ENCODE measurements around the gene PRKCQ.

PRKCQ gene

DNA sequence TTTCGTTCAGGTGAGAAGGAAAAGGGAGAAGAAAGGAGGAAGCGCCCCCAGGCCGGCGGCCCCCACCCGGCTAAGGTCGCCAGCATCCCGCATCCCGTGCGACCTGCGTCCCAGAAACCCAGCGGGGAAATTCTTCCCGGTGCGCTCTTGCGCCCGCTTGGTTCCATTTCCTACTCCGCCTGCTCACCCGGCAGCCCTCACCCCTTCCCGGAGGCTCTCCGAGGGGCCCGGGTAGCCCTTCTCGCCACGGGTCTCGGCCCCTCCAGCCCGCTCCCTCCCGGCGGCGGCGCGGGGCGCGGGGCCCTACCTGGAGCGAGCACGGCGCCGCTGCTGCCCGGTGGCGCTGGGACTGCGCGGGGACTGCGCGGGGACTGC lies at the start of gene PRKCQ:
Gene PRKCQ, minus strand, starts transcription at position 373 of the 375 bp plus-strand sequence. CDS start 65,141 bp downstream, outside the sequence.
- no peak for DNase-seq (ENCODE audit: low spot score)

DNA sequence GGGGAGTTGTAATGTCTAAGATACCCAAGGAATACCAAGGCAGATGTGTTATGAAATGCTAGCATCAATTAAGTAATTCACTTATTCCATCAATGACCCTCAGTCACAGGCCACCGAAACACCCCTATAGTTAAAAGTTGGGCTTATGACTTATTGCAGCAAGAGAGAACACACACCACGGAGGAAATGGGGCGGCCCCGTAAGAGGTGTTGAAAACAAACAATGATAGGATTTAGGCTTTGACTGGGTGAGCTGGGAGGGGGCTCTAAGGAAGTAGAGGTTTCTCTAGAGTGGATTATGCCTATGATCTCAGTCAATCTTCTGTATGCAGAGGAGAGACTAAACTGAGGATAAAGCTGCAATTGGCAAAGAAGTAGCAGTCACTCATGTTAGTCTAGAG lies 45.4 kb upstream of the PRKCQ start:
- no peak for DNase-seq (ENCODE audit: low spot score)

DNA sequence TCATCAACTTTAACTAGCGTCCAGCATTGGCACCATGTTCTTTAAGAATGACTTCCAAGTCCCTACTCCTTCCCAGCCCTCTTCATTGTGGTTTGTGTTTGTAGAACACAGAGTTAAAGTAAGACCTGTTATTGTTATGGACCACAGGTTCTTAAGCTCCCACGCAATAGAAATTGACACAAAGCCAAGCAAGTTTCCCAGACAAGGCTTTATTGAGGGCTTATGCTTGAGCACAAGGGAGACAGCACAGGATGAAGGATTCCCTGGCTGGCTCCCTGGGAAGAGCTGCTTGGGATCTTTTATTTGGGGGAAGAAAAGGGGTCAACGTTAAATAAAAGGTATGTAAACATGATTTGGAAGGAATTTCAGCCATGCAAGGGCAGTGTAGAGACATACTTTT lies 44.3 kb upstream of the PRKCQ start:
- DNase-seq (ENCODE audit: low spot score), result no peak

DNA sequence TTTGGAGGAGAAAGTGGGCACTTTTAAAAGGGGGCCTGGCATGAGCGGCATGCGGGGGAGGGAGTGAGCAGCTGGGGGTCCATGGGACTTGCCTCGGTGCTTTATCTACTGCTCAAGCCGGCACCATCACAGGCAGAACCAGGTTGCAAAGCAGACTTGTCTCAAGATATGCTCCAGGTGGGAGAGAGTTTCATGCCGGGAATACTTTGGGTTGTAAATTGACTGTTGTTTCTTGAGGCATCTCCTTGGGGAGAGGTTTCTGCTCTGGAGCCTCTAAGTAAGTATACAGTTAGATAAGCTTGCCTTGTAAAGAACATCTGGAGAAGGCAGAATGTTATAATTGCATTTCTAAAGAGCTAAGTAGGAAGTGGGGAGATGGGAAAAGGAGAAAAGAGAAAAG lies 42.8 kb upstream of the PRKCQ start:
- no peak for DNase-seq (ENCODE audit: low spot score)

DNA sequence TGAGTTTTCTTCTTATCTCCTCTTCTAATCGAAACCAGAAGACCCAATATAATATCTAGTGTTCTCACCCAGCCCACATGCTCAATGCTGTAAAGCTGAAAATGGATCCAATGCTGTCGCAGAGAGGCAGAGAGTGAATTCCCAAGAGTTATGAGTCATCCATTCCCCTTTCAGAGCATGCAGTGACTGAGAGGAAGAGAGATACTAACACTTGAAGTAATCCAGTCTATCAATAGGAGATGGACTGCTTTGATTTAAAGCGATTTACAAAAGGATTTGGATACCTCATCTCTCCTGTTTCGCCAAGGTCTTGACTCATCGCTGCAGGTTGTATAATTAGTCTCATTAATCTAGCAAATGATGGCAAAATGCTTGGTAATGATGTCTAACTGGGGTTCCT lies 41.5 kb upstream of the PRKCQ start:
- no peak for DNase-seq (ENCODE audit: low spot score)

DNA sequence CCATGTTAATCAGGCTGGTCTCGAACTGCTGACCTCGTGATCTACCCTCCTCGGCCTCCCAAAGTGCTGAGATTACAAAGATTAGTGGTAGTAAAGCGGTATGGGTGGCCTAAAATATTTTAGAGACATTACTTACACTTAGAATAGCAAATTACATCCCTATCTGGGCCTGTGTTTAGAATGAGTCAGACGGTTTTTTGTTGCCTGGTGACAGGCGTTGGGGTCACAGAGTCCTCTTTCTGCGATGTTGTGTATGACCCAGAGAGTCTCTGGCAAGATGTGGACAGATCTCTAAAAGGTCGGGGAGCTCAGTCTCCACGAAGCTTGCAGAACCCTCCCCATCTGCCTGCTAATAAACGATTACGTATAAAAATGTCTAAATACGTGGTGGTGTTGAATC lies 39.6 kb upstream of the PRKCQ start:
- DNase-seq (ENCODE audit: low spot score), result no peak

DNA sequence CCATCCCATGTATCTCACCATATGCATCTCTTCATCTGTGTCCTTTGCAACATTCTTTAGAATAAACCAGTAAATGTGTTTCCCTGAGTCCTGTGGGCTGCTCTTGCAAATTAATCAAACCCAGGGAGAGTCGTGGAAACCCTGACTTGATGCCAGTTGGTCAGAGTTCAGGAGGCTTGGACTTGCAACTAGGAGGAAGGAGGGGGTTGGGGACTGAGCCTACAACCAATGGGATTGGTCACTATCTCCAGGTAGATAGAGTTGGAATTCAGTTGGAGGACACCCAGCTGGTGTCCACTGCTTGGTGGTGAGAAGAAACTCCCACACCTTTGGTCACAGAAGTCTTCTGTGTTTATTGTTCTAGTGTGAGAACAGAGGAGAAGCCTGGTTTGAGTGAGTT lies 38.3 kb upstream of the PRKCQ start:
- DNase-seq (ENCODE audit: low spot score), result no peak

DNA sequence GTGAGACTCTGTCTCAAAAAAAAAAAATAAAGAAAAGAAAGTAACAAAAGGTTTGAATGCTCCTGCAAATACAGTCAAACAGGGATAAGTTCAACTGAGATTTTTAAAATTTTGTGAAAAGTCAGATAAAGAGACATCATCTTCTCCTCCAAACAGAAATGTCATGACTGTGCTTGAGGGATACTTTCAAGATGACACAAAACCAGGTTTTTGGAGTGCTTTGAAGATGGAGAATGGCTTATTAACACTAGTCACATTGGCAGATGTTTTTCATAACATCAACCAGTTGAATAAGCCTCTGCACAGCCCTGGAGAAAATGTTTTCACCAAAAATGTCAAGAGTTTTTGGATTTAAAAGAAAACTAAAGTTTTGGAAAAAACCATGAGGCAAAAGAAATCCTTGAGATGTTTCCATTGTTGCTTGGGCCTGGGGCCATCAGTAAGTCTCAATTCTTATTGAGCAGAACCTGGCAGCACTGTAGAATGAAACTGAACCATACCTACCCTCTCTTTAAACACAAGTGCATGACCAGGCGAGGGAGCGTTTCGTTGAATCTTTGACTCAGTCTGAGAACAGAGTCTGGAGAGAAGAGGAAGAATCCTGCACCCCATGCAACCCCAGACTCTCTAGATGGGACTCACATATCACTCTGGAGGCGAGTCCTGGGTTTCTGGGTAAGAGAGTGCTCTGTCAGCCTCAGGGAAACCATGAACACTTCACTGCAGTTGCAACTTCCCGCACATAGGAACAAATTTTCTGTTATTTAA lies 37.4 kb upstream of the PRKCQ start:
- no peak for DNase-seq (ENCODE audit: low spot score)

DNA sequence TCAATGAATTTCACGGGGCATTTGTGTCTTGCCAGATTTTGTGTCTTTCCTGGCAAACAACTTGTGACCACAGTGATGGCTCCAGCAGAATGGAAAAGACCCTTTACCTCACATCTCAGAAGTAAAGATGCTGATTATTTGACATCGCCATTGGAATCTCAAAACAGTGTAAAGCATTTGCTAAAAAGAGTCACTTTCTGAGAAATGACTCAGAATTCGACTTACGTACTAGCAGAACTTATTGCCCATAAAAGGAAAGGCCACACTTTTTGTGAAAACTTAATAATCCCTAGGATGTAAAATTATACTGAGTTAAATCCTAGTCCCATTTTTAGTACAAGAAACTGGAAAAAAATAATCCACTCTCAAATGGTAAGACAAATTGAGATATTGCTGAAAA lies 35.9 kb upstream of the PRKCQ start:
- DNase-seq (ENCODE audit: low spot score), result no peak

DNA sequence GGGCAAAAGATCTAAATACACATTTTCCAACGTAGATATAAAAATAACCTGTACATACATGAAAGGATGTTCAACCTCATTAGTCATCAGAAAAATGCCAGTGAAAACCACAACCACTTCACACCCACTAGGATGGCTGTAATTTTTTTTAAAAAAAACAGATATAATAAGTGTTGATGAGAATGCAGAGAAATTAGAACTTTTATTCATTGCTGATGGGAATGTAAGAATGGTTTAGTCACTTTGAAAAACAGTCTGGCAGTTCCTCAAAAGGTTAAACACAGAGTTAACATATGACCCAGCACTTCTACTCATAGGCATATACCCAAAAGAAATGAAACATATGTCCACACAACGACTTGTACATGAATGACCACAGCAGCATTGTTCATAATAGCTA lies 32.3 kb upstream of the PRKCQ start:
- no peak for DNase-seq (ENCODE audit: low spot score)

DNA sequence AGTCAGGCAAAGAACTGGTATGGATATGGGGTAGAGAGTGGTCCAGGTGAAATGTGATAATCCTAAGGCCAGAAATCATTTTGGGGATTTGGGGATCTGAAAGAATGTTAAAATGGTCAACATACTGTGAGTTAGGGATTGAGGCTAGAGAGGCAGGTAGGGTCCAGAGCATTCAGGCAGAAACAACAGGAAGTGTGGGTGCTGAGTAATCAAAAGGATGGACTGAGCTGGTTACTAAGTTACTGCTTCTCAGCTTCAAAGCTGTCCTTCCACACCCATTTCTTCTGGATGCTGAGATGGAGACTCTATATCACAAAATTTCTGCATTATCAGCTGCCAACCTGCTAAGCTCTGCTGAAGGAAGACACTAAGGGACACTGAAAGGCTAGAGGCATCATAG lies 30.6 kb upstream of the PRKCQ start:
- DNase-seq (ENCODE audit: low spot score), result no peak

DNA sequence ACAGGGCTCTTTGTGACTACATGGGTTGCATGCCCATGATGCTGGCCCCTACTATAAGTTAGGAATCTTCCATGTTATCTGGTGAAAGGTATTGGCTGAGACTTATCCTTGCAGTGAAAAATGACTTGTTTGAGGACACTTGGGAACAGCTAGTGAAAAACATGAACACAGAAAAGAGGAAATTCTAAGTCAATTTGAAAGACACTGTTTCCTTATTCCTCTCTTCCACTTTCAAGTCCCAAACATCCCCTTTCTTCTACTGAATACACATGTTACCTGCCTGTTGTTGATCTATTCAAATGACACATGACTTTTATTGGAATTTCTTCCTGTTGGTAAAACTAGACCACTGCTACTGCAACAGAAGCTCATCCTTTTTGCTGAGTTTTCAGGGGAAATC lies 29.5 kb upstream of the PRKCQ start:
- no peak for DNase-seq (ENCODE audit: low spot score)

DNA sequence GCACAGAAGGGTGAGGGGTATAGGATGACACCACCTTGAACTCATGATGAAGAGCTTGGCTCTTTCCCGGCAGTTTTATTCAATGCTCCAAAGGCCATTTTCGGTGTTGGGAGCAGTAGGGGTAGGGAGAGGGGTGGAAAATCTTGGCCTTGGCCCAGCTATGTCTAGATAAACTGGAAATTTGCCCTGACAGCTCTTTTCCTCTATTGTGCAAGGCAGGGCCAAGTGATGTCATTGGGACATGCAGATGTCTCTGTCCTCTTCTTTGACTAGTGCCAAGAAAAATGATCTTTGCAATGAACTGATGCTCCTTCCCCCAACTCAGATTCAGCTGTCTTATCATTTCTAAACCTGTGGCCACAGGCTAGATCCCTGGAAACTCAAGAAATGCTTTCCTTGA lies 27.7 kb upstream of the PRKCQ start:
- no peak for DNase-seq (ENCODE audit: low spot score)

DNA sequence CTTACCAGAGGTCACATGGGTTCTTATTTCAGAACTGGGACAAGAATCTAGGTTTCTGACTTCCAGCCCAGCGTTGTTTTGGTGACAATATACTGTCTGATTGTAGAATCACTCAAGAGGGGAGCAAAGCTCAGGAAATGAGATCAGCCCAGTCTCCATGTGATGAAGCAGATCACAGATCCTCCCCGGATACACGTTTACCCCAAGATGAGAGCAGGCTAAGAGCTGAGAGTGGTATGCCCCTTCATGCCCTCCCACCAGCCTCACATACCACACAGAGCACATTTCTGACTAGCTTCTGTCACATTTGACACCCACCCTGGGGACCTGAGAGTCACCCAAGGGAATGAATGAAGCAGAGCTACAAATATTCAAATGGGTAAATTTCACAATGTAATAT lies 27.1 kb upstream of the PRKCQ start:
- no peak for DNase-seq (ENCODE audit: low spot score)

DNA sequence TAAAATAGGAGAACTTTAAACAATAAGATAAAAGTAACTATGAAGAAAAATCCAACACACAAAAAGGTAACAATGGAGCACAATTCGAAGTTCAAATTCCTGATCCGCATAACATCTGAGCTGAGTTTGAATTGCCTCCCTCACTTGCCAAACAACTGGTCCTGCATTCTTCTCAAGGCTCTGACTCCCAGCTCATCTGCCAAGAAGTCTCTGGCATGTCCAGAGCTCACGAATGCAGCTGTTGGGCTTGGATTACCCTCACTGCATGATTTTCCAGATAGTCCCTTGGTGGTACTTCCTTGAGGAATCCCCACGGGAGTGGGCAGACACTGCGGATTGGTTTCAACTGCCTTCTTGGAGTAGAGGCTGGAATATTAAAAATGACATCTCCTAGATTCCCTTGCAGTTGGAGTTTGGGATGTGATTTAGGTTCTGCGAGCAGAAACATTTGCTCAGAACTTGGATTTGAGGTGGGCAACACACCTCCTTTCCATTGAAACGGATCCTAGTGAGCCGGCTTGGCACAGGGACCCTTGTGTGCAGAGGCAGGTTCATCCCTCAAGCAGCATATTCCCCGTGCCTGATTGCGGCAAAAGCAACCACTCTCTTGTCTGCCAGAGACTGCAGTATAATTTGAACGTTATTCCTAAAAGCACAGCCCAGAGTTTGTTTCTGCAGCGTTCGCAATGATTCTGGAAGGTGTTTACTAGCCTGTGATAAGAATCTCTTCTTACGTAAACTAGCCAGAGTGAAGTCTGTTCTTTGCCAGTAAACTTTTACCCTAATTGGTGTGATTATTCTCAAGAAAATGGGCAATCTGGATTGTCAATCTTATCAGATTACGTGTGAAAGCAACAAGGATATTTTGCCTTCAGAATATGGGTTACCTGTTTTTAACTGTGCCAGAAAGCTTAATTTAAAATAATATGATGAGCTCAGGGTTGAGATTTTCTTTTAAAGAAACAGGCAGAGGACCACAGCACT lies 23.4 kb upstream of the PRKCQ start:
- DNase-seq (ENCODE audit: low spot score), result no peak

DNA sequence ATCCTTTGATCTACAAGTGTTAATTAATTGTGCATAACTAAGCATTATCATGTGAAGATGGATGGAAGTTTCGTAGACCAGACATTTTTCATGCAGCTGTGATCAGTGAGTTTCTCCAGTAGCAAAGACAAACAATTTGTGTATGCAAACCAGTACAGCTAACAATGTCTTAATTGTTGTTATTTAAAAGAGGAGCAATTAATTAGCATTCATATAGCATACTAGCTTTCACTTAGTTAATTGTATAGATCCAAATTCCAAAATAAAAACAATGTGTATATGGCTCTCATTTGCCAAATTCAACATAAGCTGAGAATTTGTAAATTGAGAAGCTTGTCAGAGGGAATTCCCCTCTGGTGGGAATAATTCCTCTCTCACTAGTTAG lies 22.6 kb upstream of the PRKCQ start:
- no peak for DNase-seq (ENCODE audit: low spot score)

DNA sequence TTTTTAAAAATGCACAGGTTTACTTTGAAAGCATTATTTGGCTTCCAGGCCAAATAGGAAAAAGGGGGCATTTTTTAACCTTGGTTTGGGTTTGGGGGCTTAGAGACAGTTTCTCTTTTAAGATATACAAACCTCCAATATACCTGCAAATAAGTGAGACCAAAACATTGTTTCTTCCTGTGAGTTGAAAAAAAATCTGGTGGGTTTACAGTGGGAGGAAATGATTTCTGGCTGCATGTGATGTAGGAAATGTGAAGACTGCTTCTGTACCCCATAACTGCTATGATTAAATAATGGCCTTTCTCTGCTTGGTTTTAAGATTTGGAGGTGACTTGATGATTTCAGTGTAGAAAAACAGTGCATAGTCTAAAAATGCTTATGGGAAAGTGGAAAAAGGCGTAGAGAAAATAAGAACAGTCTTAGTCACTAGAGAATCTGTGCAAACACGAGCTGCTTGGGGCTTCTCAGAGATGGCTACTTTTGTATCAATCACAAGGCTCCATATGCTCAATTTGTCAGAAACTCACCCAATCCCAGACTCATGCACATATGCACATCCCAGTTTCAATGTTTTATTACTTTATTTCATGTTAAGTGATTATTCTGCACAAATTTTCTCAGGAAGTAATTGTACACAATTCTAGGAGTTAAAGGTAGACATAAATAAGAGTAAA lies 22.1 kb upstream of the PRKCQ start:
- DNase-seq (ENCODE audit: low spot score), result no peak

DNA sequence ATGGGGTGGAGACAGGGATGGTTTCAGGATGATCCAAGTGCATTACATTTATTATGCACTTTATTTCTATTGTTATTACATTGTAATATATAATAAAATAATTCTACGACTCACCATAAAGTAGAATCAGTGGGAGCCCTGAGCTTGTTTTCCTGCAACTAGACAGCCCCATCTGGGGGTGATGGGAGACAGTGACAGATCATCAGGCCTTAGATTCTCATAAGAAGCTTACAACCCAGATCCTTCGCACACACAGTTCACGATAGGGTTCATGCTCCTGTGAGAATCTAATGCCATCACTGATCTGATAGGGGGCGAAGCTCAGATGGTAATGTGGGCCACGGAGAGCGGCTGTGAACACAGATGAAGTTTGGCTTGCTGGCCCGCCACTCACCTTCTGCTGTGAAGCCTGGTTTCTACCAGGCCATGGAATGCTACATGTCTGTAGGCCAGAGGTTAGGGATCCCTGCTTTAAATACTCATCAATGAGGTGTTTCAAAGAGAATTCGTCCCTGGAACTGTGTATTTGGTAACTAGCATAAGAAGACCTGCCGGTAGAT lies 21.2 kb upstream of the PRKCQ start:
- DNase-seq (ENCODE audit: low spot score), result no peak

DNA sequence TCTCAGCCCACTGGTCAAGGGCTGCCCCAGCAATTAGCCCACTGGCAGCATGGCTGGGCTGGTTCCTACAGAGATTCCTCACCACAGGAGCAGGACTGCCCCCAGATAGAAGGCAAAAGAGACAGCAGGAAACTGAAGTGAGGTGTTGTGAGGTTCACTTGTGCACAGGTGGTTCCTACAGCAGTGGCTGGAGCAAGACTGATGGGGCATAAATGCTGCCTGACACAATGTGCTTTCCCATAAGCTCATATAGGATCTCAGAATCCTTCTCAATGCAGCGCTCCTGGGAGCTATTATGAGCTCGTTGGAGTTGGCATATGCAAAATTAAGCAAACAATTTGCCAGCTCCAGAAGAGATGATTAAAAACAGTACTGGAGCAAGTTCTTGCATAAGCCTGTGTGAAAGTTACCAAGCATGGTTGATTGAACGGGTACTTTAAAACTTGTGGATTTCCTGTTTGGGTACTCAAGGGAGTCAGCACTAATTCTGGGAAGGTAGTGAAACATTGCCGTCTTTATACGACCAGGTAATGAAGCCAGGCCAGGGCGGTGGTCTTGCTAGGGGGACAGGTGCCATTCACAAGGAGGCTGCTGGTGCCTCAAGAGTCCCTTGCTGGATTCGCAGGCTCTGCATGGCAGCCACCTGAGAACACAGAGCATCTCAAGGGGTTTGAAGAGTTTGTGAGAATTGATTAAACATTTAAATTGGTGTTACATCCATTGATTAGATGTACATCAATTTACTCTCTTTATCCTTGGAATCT lies 20.3 kb upstream of the PRKCQ start:
- no peak for DNase-seq (ENCODE audit: low spot score)

DNA sequence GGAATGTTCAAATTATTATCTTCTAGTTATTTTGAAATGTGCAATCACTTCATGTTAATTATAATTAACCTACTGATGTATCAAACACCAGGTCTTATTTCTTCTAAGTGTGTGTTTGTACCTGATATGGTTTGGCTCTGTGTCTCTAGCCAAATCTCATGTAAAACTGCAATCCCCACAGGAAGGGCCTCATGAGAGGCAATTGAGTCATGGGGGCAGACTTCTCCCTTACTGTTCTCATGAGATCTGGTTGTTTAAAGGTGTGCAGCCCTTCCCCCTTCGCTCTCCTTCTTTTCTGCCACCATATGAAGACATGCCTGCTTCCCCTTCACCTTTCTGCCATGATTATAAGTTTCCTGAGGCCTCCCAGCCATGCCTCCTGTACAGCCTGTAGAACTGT lies 18.6 kb upstream of the PRKCQ start:
- DNase-seq (ENCODE audit: low spot score), result no peak

DNA sequence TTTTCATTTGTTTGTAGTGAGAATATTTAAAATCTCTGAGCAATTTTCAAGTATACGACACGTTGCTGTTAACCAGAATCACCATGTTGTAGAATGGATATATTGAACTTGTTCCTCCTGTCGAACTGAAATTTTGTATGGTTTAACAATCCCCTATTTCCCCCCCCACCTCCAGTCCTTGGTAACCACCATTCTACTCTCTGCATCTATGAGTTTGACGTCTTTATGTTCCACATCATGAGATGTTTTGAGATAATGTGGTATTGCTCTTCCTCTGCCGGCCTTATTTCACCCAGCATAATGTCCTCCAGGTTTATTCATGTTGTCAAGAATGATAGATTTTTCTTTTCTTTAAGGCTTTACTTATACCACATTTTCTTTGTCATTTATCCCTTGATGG lies 17.4 kb upstream of the PRKCQ start:
- DNase-seq (ENCODE audit: low spot score), result no peak

DNA sequence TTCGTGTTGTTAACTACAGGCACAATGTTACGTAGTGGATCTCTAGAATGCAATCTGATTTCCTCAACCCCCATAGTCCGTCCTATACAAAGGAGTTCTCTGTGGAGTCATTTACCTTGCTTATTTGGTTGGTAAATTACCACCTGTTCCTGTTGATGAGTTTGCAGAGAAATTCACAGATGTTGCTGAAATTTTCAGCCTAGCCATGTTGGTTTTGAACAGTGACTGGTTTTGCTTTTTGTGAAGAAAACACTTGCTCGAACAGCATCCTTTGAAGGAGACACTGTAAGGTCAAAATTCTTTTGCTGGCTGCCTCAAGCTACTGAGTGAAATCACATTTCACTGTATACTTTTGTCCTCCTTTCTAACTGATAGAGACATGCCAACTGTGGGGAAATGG lies 15.4 kb upstream of the PRKCQ start:
- no peak for DNase-seq (ENCODE audit: low spot score)
